SW480 (cell line): ENCODE results near the gene RIPOR1.
"Not testable (repeated sequence)": the region's sequence is repeated elsewhere in the genome, so short reads cannot be mapped to it uniquely, and the experiment has no call there.

Experiments used
- DNase-seq: peaks from one replicate; pipeline ENCODE4 v3.0.0-alpha.2; 2016; ENCODE audit warnings: low spot score

RIPOR1 gene, protein sequence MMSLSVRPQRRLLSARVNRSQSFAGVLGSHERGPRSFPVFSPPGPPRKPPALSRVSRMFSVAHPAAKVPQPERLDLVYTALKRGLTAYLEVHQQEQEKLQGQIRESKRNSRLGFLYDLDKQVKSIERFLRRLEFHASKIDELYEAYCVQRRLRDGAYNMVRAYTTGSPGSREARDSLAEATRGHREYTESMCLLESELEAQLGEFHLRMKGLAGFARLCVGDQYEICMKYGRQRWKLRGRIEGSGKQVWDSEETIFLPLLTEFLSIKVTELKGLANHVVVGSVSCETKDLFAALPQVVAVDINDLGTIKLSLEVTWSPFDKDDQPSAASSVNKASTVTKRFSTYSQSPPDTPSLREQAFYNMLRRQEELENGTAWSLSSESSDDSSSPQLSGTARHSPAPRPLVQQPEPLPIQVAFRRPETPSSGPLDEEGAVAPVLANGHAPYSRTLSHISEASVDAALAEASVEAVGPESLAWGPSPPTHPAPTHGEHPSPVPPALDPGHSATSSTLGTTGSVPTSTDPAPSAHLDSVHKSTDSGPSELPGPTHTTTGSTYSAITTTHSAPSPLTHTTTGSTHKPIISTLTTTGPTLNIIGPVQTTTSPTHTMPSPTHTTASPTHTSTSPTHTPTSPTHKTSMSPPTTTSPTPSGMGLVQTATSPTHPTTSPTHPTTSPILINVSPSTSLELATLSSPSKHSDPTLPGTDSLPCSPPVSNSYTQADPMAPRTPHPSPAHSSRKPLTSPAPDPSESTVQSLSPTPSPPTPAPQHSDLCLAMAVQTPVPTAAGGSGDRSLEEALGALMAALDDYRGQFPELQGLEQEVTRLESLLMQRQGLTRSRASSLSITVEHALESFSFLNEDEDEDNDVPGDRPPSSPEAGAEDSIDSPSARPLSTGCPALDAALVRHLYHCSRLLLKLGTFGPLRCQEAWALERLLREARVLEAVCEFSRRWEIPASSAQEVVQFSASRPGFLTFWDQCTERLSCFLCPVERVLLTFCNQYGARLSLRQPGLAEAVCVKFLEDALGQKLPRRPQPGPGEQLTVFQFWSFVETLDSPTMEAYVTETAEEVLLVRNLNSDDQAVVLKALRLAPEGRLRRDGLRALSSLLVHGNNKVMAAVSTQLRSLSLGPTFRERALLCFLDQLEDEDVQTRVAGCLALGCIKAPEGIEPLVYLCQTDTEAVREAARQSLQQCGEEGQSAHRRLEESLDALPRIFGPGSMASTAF

DNA sequence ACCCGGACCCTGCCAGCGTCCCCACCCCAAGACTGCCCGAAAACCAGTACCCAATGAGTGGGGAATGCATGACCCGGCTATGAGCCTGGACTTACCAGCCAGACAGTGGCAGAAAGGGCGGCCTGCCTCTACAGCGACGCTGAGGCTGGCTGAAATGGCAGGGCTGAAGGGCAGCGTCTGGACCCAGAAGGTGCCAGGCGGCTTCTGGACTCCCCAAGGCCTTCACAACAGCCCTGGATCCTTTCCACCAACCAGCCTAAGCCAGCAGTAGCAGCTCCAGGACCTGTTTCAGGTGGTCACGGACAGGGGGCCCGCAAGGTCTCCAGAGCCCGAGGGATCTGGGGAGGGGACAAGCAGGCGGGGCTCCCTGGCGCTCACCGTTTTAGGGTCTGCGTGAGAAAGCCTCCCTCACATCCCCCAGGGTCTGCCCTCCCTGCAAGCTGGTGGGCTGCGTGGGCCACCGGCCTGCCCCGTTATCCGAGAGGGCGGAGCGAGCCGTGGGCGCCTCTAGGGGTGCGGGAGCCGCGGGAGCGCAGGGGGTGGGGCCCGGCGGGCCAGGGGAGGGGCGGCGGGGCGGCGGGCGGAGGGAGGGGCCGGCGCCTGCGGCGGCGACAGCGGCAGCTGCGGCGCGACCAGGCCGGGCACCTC is at the start of gene RIPOR1:
Gene RIPOR1, plus strand, starts transcription at position 608 of the 648 bp plus-strand sequence. CDS start 9,618 bp downstream, outside the sequence.
- peak; percentile 43 for DNase-seq

DNA sequence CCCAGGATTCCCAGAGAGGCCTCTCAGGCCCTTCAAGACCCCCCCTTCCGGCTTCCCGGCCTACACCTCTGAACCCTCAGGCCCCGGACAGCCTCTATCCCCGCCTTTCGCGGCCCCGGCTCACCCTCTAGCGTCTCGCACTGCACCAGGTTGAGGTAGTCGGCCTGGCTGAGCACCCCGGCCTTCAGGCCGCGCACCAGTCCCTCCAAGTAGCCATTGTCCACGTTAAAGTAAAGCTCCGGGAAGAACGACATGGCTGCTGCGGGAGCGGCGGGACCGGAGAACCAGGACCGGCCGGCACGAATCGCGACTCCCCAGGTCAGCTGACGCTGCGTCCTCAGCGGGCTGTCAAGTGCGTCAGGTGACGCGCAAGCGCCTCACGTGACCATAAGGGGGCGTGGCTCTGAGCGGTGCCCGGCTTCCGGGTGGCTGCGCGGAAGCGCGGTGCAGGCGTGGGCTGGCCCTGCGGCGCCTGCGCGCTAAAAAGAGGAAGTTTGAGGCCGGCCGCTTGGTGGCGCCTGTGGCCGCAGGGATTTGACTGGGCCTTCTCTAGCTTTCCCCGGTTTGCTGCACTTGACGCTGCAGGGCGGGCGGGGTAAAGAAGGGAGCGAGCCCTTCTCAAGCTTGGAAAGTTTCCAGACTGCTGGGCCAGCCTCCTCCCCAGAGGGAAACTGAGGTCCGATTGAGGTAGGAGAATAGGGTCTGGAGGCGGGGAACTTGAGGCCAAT is 47.6 kb upstream of the RIPOR1 start, which contains the start of gene ATP6V0D1:
Gene ATP6V0D1, minus strand, starts transcription at position 325 of the 728 bp plus-strand sequence. Its CDS starts 71 bp downstream, at position 254.
- DNase-seq = peak; percentile 92

GRCh38 chr16:67481561-67482232 is 46.9 kb upstream of the RIPOR1 start:
- DNase-seq = peak; percentile 16

GRCh38 chr16:67482233-67482924 is 46.2 kb upstream of the RIPOR1 start:
- no peak for DNase-seq

DNA sequence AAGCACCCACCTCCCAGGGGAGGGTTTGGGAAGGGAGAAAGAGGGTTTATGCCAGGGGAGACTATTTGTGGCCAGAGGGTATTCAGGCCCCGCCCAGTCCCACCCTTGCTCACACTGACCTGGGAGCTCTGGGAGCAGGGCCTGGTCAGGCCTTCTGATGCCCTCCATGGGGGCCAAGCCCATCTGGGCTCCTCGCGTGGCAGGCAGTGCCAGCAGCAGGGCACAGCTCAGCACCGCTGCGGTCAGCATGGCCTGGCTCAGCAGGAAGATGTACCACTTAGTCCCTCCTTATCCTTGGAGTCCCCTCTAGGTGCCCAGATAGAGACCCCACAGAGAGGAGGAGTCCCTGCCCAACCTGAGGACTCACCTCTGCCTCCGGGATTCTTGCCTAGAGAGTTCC is 45.5 kb upstream of the RIPOR1 start, which contains the start of gene AGRP:
Gene AGRP, minus strand, starts transcription at position 398 of the 400 bp plus-strand sequence. Its CDS starts 149 bp downstream, at position 249.
- DNase-seq = no peak

DNA sequence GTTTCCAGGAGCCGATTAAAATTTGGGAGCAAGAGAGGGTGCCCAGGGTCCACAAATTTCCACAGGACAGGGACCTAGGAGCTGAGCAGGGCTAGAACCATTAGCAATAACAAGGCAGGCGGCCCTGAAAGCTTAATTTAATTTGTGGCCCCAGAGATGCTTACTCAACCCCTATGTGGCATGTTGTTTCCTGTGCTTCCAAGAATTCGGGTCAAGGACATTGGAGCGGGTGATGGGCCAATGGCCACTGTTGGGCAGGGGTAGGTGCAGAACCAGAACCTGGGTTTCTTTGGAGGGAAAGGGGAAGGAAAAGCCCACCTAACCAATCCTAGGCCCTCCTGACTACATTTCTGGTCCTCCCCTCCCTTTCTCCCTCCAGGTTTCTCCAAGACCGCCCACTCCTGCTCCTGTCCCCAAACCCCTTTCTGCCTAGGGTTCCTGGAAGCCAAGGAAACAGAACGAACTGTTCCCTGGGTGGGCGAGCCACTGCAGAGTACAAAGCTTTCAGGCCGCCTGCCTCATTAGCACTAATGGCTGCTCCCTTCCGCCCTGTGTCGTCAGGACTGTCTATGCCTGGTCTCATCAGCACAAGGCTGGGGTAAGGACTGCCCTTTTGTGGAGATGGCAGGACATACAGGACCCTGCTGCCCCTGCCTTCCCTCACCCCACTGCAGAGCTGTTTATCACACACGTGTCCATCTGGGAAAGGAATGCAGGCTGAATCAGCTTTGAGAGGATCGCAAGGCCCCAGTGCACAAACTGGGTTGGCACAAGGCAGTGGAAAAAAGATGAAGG is 44.7 kb upstream of the RIPOR1 start:
- DNase-seq = no peak

DNA sequence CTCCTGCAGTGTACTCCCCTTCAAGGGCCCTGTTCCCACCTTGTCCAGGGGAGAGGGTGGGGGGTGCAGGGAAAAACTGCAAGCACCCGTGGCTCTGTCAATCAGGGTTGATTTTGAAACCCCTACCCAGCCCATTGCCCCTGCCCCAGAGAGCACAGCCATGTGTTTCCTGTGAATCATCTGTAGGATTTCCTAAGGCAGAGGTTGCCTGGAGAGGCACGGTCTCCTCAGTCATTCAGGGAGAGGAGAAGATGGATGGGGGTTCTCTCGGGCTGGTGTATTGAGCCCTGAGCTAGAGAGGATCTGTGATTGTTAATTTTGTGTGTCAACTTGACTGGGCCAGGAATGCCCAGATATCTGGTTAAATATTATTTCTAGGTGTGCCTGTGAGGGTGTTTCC is 41.8 kb upstream of the RIPOR1 start:
- DNase-seq = no peak

DNA sequence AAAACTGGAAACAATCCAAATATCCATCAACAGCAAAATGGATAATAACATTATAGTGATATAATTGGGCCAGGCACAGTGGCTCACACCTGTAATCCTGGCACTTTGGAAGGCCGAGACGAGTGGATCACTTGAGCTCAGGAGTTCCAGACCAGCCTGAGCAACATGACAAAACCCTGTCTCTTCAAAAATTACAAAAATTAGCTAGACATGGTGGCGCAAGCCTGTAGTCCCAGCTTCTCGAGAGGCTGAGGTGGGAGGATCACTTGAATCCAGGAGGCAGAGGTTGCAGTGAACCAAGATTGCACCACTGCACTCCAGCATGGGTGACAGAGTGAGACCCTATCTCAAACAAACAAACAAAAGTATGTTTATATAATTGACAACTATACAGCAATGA is 41.1 kb upstream of the RIPOR1 start:
- DNase-seq = not testable (repeated sequence)

DNA sequence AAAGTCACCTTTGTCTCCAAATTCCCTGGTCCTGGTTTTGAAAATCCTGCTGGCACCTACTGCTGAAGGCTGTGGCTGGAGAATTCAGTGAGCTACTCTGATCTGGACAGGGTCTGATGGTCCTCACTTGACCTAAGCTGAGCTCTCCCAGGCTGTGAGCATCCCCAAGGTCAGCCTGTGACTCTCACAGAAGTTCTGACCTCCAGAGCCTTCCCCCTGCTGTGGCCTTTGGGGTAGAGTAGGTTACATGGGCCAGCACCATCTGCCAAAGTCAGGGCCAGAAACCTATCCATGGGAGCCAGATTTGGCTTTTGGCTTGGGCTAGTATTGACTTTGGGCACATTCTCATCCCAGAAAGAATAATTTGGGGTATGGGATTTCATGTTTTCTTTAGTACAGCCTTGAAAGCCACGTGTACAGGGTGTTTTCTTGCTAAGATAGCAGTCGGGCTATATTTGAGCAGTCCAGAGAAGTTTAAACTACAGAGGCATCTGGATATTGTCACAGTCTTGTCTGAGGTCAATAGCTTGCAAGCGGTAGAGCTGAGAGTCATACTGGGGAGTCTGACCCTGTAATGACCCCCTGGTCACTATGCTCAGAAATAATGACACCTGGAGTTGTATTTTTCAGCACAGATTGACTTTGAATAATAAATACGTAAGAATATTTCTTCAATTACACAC is 39.1 kb upstream of the RIPOR1 start:
- no peak for DNase-seq

DNA sequence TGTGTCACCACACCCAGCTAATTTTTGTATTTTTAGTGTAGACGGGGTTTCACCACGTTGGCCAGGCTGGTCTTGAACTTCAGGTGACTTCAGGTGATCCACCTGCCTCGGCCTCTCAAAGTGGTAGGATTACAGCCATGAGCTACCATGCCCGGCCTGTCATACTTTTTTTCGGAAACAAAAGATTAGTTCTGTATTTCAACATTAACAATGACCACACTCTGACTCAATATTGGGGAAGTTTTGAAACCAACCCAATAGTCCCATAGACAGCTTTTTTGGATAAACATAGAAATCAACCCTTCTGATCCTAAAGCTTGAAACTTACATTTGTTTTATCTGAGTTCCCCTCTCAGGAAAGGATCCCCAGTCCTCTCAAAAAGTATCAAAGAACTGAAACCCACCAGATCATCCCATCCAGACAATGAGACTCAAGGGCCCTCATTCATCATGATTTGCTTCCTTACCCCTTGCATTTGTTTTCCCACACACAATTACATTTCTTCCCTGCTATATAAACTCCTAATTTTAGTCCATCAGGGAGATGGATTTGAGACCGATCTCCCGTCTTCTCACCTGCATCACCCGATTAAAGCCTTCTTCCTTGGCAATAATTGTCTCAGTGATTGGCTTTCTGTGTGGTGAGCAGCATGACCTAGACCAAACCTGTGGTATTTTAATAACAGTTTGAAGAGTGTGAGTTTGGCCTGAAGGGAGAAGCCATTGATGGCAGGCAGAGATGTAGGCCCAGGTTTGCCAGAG is 38.1 kb upstream of the RIPOR1 start:
- DNase-seq = no peak

DNA sequence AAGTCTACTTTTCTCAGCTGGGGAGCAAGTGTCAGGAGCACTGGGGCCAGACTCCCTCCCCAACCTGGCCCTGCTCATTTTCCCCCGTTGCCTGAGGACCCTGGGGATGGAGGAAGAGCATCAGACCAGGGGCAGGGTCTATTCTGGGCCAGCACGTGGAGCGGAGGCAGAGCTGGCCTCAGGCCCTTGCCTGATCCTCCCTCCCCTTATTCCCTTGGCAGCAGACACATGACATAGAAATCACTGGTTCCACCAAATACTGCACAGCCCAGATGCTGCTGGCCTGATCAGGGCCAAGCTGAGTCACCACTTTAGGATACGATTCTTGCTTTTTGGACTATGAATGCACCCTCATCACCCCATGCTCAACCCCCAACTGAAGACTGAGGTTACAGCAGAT is 29.5 kb upstream of the RIPOR1 start:
- no peak for DNase-seq

- DNase-seq = peak; percentile 88
These were observed 24.3 kb upstream of the RIPOR1 start for GRCh38 chr16:67504031-67505021.

GRCh38 chr16:67506468-67506867 is 22.2 kb upstream of the RIPOR1 start:
- DNase-seq = no peak

DNA sequence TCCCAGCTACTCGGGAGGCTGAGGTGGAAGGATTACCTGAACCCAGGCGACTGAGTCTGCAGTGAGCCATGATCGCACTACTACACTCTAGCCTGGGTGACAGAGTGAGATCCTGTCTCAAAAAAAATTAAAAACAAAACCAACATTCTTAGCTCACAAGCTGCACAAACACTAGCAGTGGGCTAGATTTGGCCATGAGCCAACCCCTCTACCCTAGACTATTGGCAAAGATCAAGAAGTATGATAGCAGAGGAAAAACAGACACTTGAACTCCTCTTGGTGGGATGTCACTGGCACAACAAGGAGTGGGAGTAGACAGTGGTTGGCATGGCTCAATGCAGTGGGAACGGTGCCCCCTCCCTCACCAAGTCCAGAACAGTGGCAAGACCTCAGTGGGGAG is 19.6 kb upstream of the RIPOR1 start:
- DNase-seq = no peak

GRCh38 chr16:67513892-67514291 is 14.7 kb upstream of the RIPOR1 start:
- DNase-seq = not testable (repeated sequence)

- DNase-seq = peak; percentile 75
These were observed 14.2 kb upstream of the RIPOR1 start for GRCh38 chr16:67514382-67514828.
